Stimulated activated CD4-positive, alpha-beta T cell treated with anti-CD3 and anti-CD28 coated beads, Interleukin-1b, Interleukin-23, amount 100 ng/mL, for 4 hours (primary cell): ENCODE data around the gene CYB5D1.

Experiments used
- DNase-seq, 2 donors: peaks; one replicate each; pipeline ENCODE4 v3.0.0-alpha.2; 2020; ENCODE audit warnings: low read depth in 2 of 2

CYB5D1 gene

GRCh38 chr17:7833795-7834541, 23.8 kb upstream of the CYB5D1 start, which contains the start of gene KDM6B:
KDM6B (plus strand) TSS chr17:7834217; CDS start chr17:7845555, 11,338 bp downstream.
- peak; percentile 75 to 81 for DNase-seq

- DNase-seq: peak; percentile 16 to 51
Observed at GRCh38 chr17:7834542-7834956, 23.3 kb upstream of the CYB5D1 start.

DNA sequence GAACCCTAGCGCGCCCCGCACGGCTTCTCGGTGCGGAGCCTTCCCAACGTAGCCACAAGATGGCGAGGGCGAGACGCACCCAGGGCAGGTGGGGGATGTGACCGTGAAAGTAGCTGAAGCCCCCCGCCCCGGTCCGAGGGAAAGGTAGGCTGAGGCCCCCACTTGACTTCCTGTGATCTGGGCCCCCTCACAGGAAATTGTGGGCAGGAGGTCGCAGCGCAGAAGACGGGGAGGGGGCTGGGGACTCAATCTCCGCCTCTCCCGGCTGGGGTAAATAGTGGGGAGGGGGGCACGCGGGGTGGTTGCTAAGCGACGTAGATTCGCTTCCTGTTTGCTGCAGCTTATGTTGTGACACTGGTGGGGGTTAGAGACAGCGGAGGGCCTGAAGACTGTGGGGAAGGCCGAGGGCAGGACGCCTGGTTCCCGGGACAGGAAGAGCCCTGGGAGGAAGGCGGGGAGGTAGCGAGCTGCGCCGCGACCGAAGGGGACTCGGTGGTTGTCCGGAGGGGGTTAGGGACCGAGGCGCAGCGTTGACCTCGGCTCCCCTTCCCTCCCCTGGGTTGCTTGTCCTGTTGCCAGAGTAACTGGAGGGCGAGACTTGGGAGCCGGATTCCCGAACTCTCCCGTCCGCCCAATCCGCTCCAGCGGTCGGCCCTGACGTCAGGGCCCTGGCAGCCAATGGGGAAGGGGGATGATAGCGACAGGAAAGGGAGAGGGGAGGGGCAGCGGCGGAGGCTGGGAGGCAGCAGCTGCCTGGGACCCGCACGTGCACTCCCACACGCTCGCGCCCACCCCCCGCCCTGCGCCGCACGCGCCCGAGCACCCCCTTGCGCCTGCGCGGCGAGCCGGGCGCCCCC, 22.6 kb upstream of the CYB5D1 start:
- DNase-seq: peak; percentile 85 to 86

- no peak for DNase-seq
Observed at GRCh38 chr17:7835814-7836595, 21.8 kb upstream of the CYB5D1 start.

DNA sequence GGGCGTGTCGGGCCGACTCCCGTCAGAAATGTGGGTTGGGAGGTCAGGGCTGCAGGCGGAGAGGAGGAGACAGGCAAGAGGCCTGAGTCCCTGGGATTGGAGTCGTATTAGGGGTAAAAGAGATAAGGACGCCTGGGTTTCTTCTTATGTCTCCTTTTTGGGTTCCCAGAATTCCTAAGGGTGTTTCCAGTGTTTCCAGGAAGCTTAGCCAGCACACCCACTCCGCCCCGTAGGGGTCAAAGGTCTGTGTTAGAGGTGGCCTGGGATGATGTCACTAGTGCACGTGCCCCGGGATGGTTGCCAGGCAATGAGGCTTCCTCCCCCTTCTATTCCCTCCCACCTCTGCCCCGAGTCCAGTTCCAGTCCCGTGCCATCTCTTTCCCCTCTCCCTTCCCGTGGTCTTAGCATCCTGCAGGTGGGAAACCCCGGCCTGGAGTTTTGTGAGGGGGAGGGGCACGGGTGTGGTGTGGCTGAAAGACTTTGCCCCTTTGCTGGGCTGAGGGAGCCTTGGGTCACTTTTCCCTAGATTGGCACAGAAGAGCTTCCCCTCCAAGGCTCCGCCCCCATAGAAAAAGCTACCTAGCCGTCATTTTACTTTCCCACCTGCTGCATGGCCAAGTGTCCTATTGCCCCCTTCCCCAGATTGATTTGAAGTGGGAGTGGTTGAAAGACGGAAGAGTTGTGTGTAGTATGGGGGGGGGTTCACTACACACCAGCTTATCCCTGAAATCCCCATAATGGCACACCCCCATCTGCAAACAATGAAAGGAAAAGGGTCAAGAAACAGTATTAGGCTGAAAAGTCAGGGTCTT, 21.0 kb upstream of the CYB5D1 start:
- DNase-seq: peak in 1 of 2 donors; percentile 56

GRCh38 chr17:7837408-7838088, 20.3 kb upstream of the CYB5D1 start:
- DNase-seq: no peak

GRCh38 chr17:7838090-7839075, 19.4 kb upstream of the CYB5D1 start:
- no peak for DNase-seq

DNA sequence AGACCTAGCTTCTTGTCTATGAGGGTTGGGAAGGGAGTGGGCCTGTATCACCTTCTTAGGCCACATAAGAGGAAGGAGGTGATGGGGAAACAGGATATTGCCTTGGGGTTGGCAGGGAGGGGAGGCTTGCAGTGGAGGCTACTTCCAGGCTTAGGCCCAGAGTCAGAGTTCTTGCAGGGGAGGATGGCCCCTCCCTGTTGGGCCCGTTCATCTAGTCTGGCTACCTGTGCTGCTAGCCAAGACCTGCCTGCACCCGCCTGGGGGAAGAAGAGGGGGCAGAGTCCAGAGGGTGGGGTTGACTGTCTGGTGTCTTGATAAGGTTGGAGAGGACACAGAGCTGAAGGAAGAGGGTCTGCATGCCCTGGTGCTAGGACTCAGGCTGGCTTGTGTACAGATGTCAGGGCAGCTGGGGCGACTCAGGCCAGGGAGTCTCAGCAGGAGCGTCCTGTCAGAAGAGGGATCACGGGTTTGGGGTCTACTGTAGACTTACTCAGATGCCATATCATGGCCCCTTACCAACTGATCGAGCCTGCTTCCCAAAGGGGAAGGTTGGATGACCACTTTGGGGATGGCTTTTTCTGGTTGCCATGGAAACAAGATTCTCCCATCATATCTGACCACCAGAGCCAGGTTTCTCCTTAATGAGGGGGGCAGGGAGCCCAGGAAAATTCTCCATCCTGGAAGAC, 18.5 kb upstream of the CYB5D1 start:
- no peak for DNase-seq

GRCh38 chr17:7839876-7840261, 17.9 kb upstream of the CYB5D1 start:
- no peak for DNase-seq

DNA sequence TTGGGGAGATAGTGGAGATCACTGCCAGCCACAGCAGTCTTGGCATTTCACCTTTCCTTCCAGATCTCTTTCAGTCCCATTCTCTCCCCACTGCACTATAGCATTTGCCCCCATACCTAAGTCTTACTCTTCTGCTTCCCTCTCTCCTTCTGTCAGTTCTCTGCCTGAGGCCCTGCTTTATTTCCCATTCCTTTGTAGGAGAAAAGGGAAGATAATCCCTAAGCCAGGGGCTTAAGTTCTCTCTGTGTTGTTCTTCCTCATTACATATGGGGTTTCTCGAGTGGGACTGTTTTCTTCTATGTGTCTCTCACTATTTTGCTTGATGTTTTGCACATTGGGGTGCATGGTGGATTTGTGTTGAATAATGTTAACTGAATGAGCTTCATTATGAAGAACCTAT, 17.4 kb upstream of the CYB5D1 start:
- no peak for DNase-seq

GRCh38 chr17:7840875-7841274, 16.9 kb upstream of the CYB5D1 start:
- no peak for DNase-seq

DNA sequence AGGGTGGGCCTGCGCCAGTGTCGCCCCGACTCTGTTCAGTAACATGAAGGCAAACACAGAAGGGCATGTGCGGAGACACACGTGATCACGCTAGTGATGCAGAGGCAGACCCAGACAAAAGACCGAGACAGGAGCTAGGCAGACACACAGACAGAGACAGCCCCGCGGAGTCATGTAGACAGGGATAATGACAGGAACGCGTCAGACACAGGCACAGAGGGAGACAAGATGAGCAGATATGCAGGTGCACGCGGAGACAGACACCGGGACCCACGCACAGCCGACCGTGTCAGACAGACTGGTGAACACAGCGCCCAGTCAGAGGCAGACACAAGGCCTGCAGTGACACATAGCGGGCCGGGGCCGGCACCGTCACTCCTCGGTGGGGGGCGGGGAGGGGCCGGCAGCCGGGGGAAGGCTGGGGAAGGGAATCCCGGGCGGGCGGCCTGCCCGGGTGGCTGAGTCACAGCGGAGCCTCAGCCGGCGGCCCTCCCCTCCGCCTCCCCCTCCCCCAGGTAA, 16.3 kb upstream of the CYB5D1 start:
- DNase-seq: peak; percentile 95 to 96

GRCh38 chr17:7841915-7842379, 15.9 kb upstream of the CYB5D1 start:
- peak; percentile 81 to 83 for DNase-seq

GRCh38 chr17:7842380-7843256, 15.2 kb upstream of the CYB5D1 start:
- peak; percentile 94 to 97 for DNase-seq

GRCh38 chr17:7843257-7843535, 14.6 kb upstream of the CYB5D1 start:
- no peak for DNase-seq

DNA sequence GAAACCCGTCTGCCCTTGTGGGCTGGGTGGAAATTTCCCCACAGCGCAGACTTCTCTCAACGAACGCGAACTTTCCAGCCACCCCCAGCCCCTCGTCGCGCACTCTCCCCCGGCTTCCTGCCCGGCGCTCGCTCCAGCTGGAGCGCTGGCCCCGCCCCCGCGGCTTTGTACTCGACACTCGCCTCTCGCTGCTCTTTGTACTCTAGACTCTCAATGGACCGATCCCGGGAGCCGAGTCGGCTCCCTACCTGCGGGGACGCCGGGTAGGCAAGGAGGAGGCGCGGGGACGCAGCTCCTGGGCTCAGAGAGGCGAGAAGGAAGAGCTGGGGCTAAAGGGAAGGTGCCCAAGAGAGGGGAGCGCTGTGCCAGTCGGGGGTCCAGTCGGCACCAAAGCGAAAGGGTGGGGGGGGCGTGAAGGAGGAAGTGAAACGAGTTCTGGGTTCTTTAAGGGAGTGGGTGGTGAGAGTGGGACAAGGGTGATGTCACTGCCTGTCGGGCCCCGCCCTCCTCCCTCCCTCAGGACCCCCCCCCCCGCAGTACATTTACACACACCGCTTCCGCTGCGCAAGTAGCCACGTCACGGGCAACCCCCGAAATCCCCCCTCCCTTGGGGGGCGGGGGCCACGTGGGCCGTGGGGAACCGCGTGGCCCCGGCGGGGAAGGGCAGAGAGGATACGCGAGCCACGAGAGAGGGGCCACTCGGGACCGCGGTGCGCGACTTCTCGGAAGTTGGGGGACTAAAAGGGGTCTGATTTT, 14.1 kb upstream of the CYB5D1 start:
- peak; percentile 89 to 93 for DNase-seq
